Fibroblast of lung (primary cell): Measurements from ENCODE around the gene FCRL2. TPM values are rescaled to one million over a fixed set of nuclear protein-coding genes. Genes with fewer than 3 reads are reported as not detected.

Source experiments
- DNase-seq, 2 donors: peaks; one replicate each; pipeline versions ENCODE4 v3.0.0 to v3.0.0-alpha.2; 2010; ENCODE audit warnings: low read depth in 2 of 2
- H2AFZ ChIP-seq: 2 replicates; pipeline ENCODE4 v1.5.1; 2012; ENCODE audit warnings: low read length, control low read depth, inconsistent platforms
- H3K27ac ChIP-seq: 2 replicates; pipeline ENCODE4 v1.5.1; 2011; ENCODE audit warnings: low read length, control low read depth; ENCODE audit not compliant: insufficient read depth
- H3K27me3 ChIP-seq: 2 replicates; pipeline ENCODE4 v1.5.1; 2011; ENCODE audit warnings: mild to moderate bottlenecking, low read length; ENCODE audit not compliant: control insufficient read depth, insufficient read depth
- H3K36me3 ChIP-seq: 2 replicates; pipeline ENCODE4 v1.5.1; 2011; ENCODE audit warnings: low read length; ENCODE audit not compliant: control insufficient read depth, insufficient read depth
- H3K4me1 ChIP-seq: 2 replicates; pipeline ENCODE4 v1.5.1; 2011; ENCODE audit warnings: low read length; ENCODE audit not compliant: control insufficient read depth, insufficient read depth; ENCODE audit errors: extremely low read depth
- H3K4me2 ChIP-seq: 2 replicates; pipeline ENCODE4 v1.5.1; 2011; ENCODE audit warnings: low read length, control low read depth; ENCODE audit not compliant: insufficient read depth; ENCODE audit errors: extremely low read depth
- H3K4me3 ChIP-seq, 4 experiments: fragments of 200-600 bp in 1 of 4; sonication (generic) in 1 of 4; replicated peaks in 1 of 4; 2 replicates each; pipeline ENCODE4 v1.5.1; 2011 to 2016; ENCODE audit warnings: low read length in 4 of 4, low read depth in 3 of 4, mild to moderate bottlenecking in 3 of 4, control low read depth in 2 of 4, inconsistent platforms in 1 of 4, mixed read lengths in 1 of 4; ENCODE audit not compliant: insufficient read depth in 1 of 4; ENCODE audit errors: control extremely low read depth in 1 of 4
- H3K79me2 ChIP-seq: 2 replicates; pipeline ENCODE4 v1.5.1; 2012; ENCODE audit warnings: mild to moderate bottlenecking, low read length, inconsistent platforms; ENCODE audit not compliant: control insufficient read depth, insufficient read depth
- H3K9ac ChIP-seq: 2 replicates; pipeline ENCODE4 v1.5.1; 2011; ENCODE audit warnings: mild to moderate bottlenecking, low read length, control low read depth; ENCODE audit not compliant: insufficient read depth
- H3K9me3 ChIP-seq: 2 replicates; pipeline ENCODE4 v1.5.1; 2012; ENCODE audit warnings: low read depth, low read length; ENCODE audit not compliant: control insufficient read depth, insufficient read depth
- H4K20me1 ChIP-seq: 2 replicates; pipeline ENCODE4 v1.5.1; 2011; ENCODE audit warnings: low read length; ENCODE audit not compliant: control insufficient read depth, insufficient read depth; ENCODE audit errors: extremely low read depth
- EZH2 ChIP-seq: IDR thresholded peaks from 2 replicates; pipeline ENCODE4 v1.5.1; 2012; ENCODE audit warnings: low read length, control low read depth, mild to moderate bottlenecking; ENCODE audit errors: missing control alignments
- polyA plus RNA-seq, 2 donors: library from polyadenylated mRNA; depleted of rRNA in 1 of 2; stranded (reverse) in 1 of 2; unstranded in 1 of 2; fragments of >200 nt; gene quantifications; 2 replicates each; pipeline ENCODE4 v1.2.1, GENCODE V29; 2011 to 2012; ENCODE audit warnings: missing spikeins in 1 of 2
- total RNA-seq: library from RNA; depleted of rRNA; stranded (reverse); fragments of >200 nt; gene quantifications from 2 replicates; pipeline ENCODE4 v1.2.1, GENCODE V29; 2014
- TF ChIP-seq, protein P1 (sequence below), 2 donors: IDR thresholded peaks in 1 of 2; conservative IDR thresholded peaks in 1 of 2; 1 replicate in 1 of 2; 2 replicates in 1 of 2; pipeline ENCODE4 v1.5.1; 2011 to 2012; ENCODE audit warnings: low read length in 2 of 2, control low read depth in 1 of 2, inconsistent platforms in 1 of 2, low read depth in 1 of 2, mild to moderate bottlenecking in 1 of 2

The FCRL2 gene
- total and polyA plus RNA-seq, 2 donors (not counting 1 experiment from before 2014, with no cell fraction given): not detected

DNA sequence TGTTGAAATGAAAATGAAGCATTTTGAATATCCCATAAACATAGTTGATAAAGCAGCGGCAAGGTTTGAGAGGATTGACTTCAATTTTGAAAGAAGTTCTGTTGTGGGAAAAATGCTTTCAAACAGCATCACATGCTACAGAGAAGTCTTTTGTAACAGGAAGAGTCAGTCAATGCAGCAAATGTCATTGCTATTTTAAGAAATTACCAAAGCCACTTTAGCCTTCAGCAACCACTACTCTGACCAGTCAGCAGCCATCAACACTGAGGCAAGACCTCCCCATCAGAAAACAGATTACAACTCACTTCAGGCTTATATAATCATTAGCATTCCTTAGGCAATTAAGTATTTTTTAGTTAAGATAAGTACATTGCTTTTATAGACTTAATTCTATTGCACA lies 42.6 kb downstream of the FCRL2 start:
- Histone ChIP-seq H3K4me1 (no peaks in the 10 kb centered on the region), H3K4me2 (no peak overlapping the region), H4K20me1 (no peaks in the 10 kb centered on the region), H3K9me3 (no peaks in the 10 kb centered on the region), H3K27ac (no peak overlapping the region), H3K9ac (no peak overlapping the region), H3K79me2 (no peaks in the 10 kb centered on the region), H2AFZ (no peak overlapping the region), H3K4me3 (no peak overlapping the region), H3K27me3 (no peaks in the 10 kb centered on the region), H3K36me3 (no peaks in the 10 kb centered on the region)
- TF ChIP-seq, protein P1, sequence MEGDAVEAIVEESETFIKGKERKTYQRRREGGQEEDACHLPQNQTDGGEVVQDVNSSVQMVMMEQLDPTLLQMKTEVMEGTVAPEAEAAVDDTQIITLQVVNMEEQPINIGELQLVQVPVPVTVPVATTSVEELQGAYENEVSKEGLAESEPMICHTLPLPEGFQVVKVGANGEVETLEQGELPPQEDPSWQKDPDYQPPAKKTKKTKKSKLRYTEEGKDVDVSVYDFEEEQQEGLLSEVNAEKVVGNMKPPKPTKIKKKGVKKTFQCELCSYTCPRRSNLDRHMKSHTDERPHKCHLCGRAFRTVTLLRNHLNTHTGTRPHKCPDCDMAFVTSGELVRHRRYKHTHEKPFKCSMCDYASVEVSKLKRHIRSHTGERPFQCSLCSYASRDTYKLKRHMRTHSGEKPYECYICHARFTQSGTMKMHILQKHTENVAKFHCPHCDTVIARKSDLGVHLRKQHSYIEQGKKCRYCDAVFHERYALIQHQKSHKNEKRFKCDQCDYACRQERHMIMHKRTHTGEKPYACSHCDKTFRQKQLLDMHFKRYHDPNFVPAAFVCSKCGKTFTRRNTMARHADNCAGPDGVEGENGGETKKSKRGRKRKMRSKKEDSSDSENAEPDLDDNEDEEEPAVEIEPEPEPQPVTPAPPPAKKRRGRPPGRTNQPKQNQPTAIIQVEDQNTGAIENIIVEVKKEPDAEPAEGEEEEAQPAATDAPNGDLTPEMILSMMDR (conservative IDR thresholded peaks at IDR 0.05 in 1 of 2, IDR thresholded peaks at IDR 0.05 in 1 of 2; ENCODE audit: low read depth in 1 of 2, low read length in 2 of 2): no peak
- no peak for TF ChIP-seq EZH2
- DNase-seq: no peak

DNA sequence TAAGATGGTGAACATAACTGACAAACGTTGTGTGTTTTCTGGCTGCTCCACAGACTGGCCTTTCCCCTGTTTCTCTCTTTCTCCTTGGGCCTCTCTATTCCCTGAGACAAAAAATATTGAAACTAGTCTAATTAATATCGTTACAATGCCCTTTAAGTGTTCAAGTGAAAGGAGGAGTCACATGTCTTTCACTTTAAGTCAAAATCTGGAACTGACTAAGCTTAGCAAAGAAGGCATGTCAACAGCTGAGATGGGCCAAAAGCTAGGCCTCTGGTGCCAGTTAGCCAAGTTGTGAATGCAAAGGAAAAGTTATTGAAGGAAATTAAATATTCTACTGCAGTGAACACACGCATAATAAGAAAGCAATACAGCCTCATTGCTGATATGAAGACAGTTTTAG lies 44.2 kb downstream of the FCRL2 start:
- TF ChIP-seq EZH2: no peak
- TF ChIP-seq, protein P1 (conservative IDR thresholded peaks at IDR 0.05 in 1 of 2, IDR thresholded peaks at IDR 0.05 in 1 of 2; ENCODE audit: low read depth in 1 of 2, low read length in 2 of 2): no peak
- Histone ChIP-seq H3K79me2 (no peaks in the 10 kb centered on the region), H3K4me1 (no peaks in the 10 kb centered on the region), H3K36me3 (no peaks in the 10 kb centered on the region), H3K27ac (no peak overlapping the region), H2AFZ (no peak overlapping the region), H3K4me3 (no peak overlapping the region), H3K4me2 (no peak overlapping the region), H3K9ac (no peak overlapping the region), H3K27me3 (no peaks in the 10 kb centered on the region), H3K9me3 (no peaks in the 10 kb centered on the region), H4K20me1 (no peaks in the 10 kb centered on the region)
- DNase-seq: no peak

DNA sequence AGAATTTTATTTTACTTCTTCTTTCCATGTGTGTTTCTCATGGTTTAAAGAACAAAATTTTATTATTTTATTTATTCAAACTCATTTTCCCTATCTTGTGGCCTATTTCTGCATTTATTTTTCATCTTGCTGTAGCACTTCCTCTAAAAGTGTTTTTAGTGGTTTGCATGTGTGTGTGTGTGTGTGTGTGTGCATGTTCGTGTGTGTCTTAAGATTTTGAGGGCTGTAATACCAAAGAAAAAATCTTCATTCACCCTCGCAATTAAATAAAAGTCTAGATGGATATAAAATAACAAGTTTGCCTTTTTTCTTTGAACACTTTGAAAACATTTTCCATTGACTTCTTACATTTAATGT lies 51.7 kb downstream of the FCRL2 start:
- no peak for TF ChIP-seq EZH2
- TF ChIP-seq, protein P1 (conservative IDR thresholded peaks at IDR 0.05 in 1 of 2, IDR thresholded peaks at IDR 0.05 in 1 of 2; ENCODE audit: low read depth in 1 of 2, low read length in 2 of 2): no peak
- H3K79me2 ChIP-seq: no peaks in the 10 kb centered on the region
- H2AFZ ChIP-seq: no peak overlapping the region
- H3K9ac ChIP-seq: no peak overlapping the region
- no peaks in the 10 kb centered on the region for H4K20me1 ChIP-seq
- no peaks in the 10 kb centered on the region for H3K27me3 ChIP-seq
- DNase-seq: no peak
- H3K4me3 ChIP-seq: no peak overlapping the region
- no peak overlapping the region for H3K4me2 ChIP-seq
- H3K36me3 ChIP-seq: no peaks in the 10 kb centered on the region
- no peaks in the 10 kb centered on the region for H3K4me1 ChIP-seq
- H3K9me3 ChIP-seq: no peaks in the 10 kb centered on the region
- H3K27ac ChIP-seq: no peak overlapping the region
